ENCODE data around the gene TJP2.
A peak's percentile ranks its signal among the peaks of the same experiment; 100 is the strongest.

Gene TJP2

DNA sequence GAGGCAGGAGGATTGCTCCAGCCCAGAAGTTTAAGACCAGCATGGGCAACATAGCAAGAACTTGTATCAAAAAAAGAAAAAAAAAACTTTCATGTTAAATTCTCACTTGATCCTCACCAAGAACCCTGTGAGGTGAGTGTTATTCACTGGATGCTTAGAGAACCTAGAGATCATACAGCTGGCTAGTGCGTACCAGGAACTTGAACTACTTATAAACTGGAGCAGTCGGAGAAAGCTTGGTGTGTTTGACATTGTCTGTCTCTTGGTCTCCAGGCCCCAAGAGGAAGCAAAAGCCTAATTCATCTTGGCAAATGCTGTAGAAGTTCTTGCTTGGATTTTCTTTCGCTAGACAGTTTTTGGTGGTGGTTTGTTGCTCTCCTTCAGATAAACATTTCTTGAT, 18.1 kb downstream of the TJP2 start:
- no peak overlapping the region for H3K27ac ChIP-seq
- TF ChIP-seq ZFX (IDR thresholded peaks at IDR 0.05), result no peak
- TF ChIP-seq, protein P1, sequence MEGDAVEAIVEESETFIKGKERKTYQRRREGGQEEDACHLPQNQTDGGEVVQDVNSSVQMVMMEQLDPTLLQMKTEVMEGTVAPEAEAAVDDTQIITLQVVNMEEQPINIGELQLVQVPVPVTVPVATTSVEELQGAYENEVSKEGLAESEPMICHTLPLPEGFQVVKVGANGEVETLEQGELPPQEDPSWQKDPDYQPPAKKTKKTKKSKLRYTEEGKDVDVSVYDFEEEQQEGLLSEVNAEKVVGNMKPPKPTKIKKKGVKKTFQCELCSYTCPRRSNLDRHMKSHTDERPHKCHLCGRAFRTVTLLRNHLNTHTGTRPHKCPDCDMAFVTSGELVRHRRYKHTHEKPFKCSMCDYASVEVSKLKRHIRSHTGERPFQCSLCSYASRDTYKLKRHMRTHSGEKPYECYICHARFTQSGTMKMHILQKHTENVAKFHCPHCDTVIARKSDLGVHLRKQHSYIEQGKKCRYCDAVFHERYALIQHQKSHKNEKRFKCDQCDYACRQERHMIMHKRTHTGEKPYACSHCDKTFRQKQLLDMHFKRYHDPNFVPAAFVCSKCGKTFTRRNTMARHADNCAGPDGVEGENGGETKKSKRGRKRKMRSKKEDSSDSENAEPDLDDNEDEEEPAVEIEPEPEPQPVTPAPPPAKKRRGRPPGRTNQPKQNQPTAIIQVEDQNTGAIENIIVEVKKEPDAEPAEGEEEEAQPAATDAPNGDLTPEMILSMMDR (conservative IDR thresholded peaks at IDR 0.05), result no peak

DNA sequence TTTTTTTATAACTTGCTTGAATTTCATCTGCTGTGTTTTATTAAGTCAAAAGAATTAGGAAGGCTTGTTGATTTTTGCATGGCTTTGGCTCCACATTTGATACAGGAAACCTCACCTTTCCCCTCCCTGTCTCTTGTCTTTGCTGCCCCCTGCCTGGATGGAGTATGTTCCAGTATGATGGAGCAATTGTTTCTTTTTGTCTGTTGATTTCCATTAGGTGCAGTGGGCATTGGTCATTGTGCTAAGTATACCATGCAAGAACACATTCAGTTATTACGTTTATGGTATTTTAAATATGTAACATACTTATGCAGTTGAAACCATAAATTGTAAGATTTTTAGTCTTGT, 19.6 kb downstream of the TJP2 start:
- H3K27ac ChIP-seq, result no peak overlapping the region
- TF ChIP-seq, protein P1 (conservative IDR thresholded peaks at IDR 0.05), result peak; percentile 16; the same call in 1 of the 2 replicates
- no peak for TF ChIP-seq ZFX (IDR thresholded peaks at IDR 0.05)

DNA sequence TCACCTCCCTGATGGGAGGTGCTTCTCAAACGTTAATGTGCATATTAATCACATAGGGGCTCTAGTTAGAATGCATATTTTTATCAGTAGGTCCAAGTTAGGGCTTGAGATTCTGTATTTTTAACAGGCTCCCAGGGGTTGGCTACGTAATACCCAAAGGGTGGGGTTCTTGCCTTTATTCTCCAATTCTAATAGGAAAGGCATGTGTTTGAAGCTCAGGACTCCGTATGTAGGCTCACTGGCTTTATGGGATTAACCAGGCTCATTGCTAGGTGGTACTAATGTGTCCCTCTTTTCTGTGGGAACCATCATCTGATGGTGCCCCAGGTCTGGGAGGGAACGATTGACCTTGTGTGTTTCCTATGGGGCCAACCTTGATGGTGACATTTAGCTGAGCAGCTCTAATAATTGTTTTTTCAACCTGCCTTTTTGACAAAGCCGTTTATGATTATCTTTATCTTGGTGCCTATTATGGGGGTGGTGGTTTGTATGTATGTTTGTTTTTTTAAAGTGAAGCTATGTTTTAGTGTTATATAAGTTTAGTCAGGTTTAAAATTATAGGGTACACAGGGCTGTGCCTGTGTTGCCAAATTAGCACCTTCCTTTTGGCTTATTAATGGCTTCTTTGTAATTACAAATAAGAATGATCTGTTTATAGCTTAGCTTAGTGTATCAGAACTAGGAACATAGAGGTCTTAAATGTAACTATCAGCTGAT, 20.8 kb downstream of the TJP2 start:
- TF ChIP-seq ZFX (IDR thresholded peaks at IDR 0.05), result no peak
- TF ChIP-seq, protein P1 (conservative IDR thresholded peaks at IDR 0.05), result no peak

DNA sequence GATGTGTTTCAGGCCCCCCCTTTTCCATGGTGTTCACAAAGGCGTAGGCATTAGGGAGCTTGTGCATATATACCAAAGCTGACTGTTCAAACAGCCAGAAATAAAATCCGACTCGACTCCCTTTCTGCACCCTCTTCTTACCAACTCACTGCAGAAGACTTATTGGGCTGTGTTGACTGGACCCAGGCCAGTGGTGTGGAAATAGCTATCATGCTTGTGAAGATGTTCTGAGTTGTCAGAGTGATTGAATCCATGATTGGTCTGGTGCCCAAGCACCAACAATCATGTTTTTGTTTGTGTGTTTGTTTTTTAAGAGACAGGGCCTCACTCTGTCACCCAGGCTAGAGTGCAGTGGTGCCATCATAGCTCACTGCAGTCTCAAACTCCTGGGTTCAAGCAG, 21.6 kb downstream of the TJP2 start:
- TF ChIP-seq, protein P1 (conservative IDR thresholded peaks at IDR 0.05), result no peak
- no peak for TF ChIP-seq ZFX (IDR thresholded peaks at IDR 0.05)
- H3K27ac ChIP-seq, result no peak overlapping the region

More for the DNA sequence above, 20.8 kb downstream of the TJP2 start:
- no peak overlapping the region for H3K27ac ChIP-seq

DNA sequence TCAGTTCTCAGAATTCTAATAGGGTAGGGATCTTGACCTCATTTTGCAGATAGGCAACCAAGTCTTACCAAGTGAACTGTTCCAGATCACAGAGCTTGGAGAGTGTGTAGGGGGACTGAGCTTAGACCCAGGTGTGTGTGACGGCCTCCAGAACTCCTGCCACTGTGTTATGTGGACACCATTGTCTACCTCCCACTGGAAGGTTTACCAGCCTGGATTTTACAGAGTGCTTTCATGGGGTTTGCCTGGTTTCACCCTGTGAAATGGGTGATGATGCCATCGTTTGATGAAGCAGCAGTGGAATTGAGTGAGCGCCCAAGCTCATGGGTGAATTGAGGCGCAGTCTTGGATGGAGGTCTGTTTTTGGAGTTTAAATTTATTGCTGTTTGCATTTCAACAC, 23.6 kb downstream of the TJP2 start:
- H3K27ac ChIP-seq, result no peak overlapping the region
- TF ChIP-seq, protein P1 (conservative IDR thresholded peaks at IDR 0.05), result no peak
- no peak for TF ChIP-seq ZFX (IDR thresholded peaks at IDR 0.05)

DNA sequence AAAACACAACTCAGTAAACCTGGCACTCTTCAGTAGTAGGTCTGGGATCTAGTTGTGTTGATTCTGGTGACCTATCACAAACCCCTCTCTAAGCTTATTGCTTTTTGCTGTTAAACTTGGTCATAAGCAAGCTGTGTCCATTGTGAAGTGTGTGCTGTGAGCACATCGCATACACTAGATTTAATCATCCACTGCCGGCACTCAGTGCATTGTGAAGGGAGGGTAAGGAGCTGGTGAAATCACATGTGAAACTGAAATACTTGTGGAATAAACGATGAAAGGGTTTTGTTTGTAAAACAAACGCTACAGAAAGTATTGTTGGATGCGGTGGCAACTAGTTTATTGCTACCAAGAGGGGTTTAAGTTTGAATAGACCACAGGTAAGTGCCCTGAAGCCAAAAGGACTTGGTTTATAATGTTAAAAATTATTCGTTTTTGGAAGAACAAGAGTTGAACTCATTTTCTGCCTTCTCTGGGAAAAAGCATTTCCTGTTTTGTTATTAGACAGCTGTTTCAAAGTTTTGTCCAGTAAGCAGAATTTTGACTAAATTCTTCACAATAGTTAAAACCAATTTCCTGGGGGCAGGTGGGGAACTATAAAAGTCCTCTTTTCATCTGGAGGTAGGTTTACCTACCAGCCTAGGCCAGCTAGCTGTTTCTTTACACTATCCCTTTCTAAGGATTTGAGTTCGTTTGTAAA, 24.6 kb downstream of the TJP2 start:
- no peak overlapping the region for H3K27ac ChIP-seq
- no peak for TF ChIP-seq ZFX (IDR thresholded peaks at IDR 0.05)
- TF ChIP-seq, protein P1 (conservative IDR thresholded peaks at IDR 0.05), result no peak

DNA sequence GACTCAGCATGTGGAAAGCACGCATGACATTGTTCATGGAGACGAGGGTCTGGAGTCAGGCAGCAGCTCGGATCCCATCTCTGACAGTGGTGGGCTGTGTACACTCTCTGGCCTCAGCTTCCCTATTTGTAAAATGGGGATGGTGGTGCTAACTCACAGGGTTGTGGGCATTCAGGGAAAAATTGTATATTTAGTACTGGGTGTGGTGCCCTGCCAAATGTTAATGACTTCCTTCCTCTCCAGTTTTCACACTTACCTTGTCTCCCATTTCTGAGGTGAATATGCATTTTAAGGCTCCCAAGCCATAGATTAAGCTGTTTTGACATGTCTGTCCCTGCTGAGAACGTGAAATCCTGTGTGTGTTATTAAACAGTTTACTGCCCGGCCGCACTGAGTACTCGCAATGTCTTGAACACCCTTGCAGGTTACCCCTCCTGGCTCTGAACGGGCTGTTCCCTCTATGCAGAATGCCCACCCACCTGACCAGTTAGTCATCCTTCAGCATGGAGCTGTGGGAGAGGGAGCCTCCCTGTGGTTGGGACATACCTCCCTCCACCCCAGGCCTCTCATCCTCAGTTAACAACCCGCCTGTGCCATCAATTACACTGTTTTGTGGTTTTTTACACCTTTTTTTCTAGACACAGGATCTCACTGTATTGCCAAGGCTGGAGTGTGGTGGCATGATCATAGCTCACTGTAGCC, 25.8 kb downstream of the TJP2 start:
- TF ChIP-seq, protein P1 (conservative IDR thresholded peaks at IDR 0.05), result no peak
- no peak for TF ChIP-seq ZFX (IDR thresholded peaks at IDR 0.05)
- H3K27ac ChIP-seq, result no peak overlapping the region
